LNCAP (cell line): ENCODE data around the gene CCR5AS.

ENCODE experiments used
- TF ChIP-seq, protein P1 (sequence below): fragments of 450-650 bp; IDR thresholded peaks from 2 replicates; pipeline ENCODE4 v1.5.1; 2017; ENCODE audit warnings: mild to moderate bottlenecking

Gene CCR5AS

DNA sequence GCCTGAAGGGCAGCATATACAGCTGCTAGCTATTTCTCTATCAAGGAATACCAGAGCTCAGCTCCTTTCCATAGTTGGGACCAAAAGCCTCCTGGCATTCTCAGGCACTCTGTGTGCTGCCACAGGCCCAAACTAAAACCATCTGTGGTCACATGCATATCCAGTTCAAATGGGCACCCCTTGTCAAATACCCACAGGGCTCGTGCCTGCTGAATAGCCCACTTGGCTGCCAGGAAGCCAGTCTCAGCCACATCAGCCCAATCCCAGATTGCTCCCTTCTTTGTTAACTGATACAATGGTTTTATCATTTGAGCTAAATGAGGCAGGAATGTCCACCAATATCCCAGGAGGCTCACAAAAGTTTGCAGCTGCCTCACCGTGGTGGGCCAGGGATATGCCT lies 14.1 kb upstream of the CCR5AS start:
- TF ChIP-seq, protein P1, sequence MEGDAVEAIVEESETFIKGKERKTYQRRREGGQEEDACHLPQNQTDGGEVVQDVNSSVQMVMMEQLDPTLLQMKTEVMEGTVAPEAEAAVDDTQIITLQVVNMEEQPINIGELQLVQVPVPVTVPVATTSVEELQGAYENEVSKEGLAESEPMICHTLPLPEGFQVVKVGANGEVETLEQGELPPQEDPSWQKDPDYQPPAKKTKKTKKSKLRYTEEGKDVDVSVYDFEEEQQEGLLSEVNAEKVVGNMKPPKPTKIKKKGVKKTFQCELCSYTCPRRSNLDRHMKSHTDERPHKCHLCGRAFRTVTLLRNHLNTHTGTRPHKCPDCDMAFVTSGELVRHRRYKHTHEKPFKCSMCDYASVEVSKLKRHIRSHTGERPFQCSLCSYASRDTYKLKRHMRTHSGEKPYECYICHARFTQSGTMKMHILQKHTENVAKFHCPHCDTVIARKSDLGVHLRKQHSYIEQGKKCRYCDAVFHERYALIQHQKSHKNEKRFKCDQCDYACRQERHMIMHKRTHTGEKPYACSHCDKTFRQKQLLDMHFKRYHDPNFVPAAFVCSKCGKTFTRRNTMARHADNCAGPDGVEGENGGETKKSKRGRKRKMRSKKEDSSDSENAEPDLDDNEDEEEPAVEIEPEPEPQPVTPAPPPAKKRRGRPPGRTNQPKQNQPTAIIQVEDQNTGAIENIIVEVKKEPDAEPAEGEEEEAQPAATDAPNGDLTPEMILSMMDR, result no peak

DNA sequence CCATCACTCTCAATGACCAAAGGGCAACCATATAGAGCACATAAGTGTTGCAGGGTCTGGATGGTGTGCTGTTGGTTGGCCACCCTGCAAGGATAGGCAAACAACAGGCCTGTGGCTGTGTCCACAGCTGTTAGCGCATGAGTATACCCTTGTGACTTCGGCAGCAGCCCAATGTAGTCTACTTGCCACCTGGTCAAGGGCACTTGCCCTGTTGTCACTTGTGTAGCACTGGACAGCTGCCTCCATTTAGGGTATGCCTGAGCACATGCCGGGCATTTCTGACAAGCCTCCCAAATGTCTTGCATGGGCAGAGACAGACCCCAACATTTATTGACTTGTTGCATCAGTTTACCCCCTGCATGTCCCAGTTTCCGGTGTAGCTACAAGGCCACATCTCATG lies 12.9 kb upstream of the CCR5AS start:
- TF ChIP-seq, protein P1, result no peak

DNA sequence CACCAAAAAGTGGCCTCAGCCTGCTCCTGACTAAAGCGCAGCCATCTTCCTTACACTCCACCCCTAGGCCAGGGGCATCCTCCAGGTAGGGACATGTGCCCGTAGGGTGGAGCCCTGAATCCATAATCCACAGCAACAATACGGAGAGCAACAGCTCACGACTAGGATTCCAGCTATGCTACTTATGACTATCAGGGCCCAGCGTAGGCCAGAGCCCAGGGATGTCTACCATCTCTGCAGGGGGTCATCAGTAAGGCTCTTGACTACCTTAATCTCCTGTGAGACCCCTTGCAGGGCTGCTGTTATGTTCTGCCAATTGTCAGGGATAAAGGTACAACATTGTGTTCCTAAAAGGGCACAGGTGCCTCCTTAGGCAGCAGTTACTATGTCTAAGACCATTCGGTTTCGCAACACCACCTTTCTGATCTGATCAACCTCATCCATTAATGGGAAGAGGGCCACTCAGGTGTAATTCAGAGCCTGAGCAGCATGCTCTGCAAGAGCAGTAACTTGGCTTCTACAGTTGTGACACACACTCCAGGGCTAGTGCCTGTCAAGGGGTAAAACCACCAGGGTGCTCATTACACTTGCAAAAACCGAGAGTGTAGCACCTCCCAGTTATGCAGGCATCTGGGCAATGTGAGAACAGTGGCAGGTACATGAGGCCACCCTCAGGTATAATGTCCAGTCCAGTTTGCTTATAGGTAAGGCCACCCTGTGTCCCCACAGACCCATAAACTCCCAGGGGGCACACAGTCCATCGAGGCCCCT lies 11.2 kb upstream of the CCR5AS start:
- TF ChIP-seq, protein P1, result no peak

DNA sequence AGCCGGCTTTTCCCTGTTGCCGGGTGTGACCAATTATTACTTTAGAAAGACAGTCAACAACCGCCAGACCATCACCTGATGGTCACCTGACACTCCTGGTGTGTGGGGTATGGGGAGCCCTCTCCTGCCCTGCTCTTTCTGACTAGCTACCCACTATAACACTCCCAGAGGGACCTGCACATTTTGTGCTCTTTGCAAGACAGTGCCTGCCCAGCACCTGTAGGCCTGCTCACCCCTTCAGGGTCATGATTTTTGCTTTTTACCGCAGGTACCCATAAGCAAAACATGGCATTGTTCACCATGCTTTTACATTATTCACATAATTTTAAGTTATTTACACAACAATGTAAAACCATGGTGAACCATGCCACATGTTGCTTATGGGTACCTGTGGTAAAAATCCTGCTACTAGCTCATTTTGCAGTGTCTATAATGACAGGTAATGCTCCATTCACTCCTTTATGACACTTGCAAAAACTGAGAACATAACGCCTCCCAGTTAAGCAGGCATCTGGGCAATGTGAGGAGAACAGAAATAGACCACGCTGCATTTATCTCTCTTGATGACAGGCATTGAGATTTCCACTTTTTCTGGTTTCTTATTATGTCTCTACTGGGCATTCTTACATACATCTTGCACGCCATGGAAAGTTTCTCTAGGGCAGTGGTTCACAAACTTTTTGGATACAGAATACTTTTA lies 10.1 kb upstream of the CCR5AS start:
- TF ChIP-seq, protein P1, result no peak

DNA sequence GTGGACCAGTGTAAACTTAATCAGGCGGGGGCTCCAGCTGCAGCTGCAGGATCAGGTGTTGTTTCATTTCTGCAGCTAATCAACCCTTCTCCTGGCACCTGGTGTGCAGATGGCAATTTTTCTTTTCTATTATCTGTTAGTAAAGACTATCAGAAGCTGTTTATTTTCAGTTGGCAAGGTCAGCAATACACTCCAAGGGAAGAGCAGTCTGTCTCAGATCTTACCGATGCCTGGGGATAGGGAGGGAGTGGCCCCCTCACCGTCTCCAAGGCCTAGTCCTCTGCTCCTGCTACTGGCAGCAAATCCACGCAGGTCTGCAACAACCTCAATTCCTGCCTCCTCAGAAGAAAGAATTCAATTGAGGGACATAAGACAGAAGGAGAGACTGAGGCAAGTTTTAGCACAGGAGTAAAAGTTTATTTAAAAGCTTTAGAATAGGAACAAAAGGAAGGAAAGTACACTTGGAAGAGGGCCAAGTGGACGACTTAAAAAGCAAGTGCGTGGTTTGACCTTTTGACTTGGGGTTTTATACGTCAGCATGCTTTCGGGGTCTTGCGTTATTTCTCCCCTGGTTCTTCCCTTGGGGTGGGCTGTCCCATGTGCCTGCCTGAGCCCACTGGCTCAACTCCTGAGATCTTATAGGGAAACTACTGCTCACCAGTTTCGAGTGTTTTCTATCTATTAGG lies 9.4 kb upstream of the CCR5AS start:
- TF ChIP-seq, protein P1, result no peak

DNA sequence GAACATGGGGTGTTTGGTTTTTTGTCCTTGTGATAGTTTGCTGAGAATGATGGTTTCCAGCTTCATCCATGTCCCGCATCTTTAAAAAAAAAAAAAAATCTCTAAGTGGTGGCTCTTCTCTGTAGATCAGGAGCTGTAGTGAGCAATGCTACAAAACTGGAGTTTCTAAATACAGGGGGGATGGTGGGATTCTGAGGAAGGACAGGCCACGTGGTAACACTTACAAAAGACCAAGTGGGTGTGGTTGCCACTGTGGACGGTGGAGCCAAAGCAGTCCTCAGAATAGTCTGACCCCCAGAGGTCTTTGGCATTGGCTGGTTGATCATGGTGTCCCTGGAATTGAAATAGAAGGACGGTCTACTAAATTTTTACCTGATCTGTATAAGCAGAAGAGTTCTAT lies 7.9 kb upstream of the CCR5AS start:
- TF ChIP-seq, protein P1, result no peak

DNA sequence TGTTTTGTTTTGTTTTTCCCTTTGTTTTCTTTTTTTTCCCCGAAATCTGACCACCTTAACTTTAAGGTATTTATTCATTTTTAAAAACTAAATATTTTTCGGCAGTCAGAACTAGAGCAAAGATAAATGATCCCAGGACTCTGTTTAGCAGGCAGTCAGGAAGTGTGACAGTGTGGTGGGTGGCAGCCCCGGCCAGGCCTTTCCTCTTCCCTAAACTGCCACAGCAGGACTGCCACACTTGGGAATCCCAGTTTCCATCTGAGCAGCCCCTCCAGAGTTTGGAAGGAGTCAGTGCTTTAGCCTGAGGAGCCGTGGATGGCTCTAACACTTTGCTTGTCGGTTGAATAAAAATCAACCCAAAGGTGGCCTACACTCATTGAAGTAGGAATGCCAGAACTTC lies 7.1 kb upstream of the CCR5AS start:
- TF ChIP-seq, protein P1, result no peak
